Fibroblast of the aortic adventitia (primary cell): ENCODE results near the gene NACC2. TPM values are rescaled to one million over a fixed set of nuclear protein-coding genes. Genes with fewer than 3 reads are reported as not detected.

Experiments used
- DNase-seq: peaks from one replicate; pipeline ENCODE4 v3.0.0-alpha.2; 2010; ENCODE audit warnings: low read depth
- H3K4me3 ChIP-seq: 2 replicates; pipeline ENCODE4 v1.5.1; 2011; ENCODE audit warnings: low read depth, mild to moderate bottlenecking, control low read depth, low read length, moderate library complexity
- CTCF ChIP-seq: IDR thresholded peaks from 2 replicates; pipeline ENCODE4 v1.5.1; 2011; ENCODE audit warnings: mild to moderate bottlenecking, low read length, control low read depth, inconsistent platforms; ENCODE audit not compliant: insufficient read depth
- total RNA-seq: library from RNA; depleted of rRNA; stranded (reverse); fragments of >200 nt; gene quantifications from 2 replicates; pipeline ENCODE4 v1.2.3, GENCODE V29; 2012; ENCODE audit warnings: low replicate concordance

NACC2 gene
- total RNA-seq, 1 donor = 17.4 TPM

- DNase-seq = no peak
- no peak for TF ChIP-seq CTCF
- no peak overlapping the region for H3K4me3 ChIP-seq
These were observed 40.4 kb upstream of the NACC2 start for GRCh38 chr9:136135326-136136126.

- no peak for TF ChIP-seq CTCF
- DNase-seq = no peak
- no peak overlapping the region for H3K4me3 ChIP-seq
These were observed 38.9 kb upstream of the NACC2 start for GRCh38 chr9:136133959-136134484.

GRCh38 chr9:136133191-136133958 is 38.3 kb upstream of the NACC2 start:
- peak; percentile 43 for TF ChIP-seq CTCF
- DNase-seq = no peak
- peak overlapping the region; percentile 28 for H3K4me3 ChIP-seq

- TF ChIP-seq CTCF = no peak
- DNase-seq = no peak
- H3K4me3 ChIP-seq = peak overlapping the region; percentile 13
These were observed 37.5 kb upstream of the NACC2 start for GRCh38 chr9:136132512-136133050.

- no peak for DNase-seq
- no peak overlapping the region for H3K4me3 ChIP-seq
- no peak for TF ChIP-seq CTCF
These were observed 36.8 kb upstream of the NACC2 start for GRCh38 chr9:136131629-136132511.

- DNase-seq = no peak
- H3K4me3 ChIP-seq = no peak overlapping the region
- TF ChIP-seq CTCF = no peak
These were observed 34.1 kb upstream of the NACC2 start for GRCh38 chr9:136129176-136129575.
